Suppressor macrophage treated with lipopolysaccharide for 1 hour (primary cell): ENCODE data around the gene PRSS50.

Experiments used
- DNase-seq, 3 donors: peaks; one replicate each; pipeline ENCODE4 v3.0.0-alpha.2; 2020 to 2022

Gene PRSS50

DNA sequence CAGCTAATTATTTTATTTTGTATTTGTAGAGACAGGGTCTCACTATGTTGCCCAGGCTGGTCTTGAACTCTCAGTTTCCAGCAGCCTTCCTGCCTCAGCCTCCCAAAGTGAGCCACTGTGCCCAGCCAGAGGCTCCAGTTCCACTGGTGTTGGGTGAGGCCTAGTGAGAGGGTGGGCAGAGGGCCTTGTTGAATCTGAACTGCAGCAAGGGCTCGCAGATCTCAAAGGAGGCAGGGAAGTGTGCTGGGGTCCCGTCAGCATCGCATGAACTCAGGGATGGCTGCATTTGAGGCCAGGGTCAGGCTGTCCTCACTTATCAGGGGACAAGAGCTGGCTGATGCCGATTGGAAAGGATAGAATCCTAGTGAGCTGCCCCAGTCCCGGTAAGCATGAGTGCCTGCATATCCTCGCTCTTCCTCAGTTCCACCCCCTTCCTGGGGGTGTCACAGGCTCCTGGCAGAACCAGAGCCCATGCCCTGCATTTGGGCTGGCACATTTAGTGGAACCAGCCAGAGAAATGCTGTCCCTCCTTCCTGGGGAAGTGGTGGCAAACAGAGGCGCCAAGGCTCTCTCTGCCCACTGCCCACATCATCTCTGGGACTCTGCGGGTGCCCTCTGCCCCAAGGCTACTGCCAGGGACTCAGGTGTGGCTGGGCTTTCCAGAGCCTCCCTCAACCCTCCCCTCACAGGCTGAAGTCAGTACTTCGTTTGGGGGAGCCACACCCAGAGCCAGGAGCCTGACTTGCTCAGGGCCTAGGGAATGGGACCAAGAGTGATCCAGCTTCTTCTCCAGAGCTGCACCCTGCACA is 48.3 kb downstream of the PRSS50 start:
- no peak for DNase-seq

DNA sequence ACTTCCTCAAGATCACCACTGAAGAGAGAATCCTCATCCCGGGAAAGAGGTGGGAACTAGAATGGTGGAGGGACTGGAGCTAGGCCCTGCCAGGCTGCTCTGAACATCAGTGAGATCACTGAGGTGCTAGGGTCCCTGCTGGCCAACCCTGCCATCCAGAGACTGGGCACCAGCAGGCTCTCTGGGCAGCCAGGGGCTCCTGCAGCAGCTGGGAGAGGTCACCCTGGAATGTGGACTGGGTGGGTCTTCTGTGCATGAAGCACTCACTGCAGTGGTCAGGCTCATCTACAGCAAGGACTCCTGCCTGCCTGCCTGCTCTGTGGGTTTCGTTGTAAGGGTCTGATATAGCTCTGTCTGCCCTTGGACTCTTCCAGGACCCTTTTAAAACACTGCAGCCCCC is 49.1 kb downstream of the PRSS50 start:
- no peak for DNase-seq

- no peak for DNase-seq
These were observed 49.6 kb downstream of the PRSS50 start for GRCh38 chr3:46668116-46668515.

DNA sequence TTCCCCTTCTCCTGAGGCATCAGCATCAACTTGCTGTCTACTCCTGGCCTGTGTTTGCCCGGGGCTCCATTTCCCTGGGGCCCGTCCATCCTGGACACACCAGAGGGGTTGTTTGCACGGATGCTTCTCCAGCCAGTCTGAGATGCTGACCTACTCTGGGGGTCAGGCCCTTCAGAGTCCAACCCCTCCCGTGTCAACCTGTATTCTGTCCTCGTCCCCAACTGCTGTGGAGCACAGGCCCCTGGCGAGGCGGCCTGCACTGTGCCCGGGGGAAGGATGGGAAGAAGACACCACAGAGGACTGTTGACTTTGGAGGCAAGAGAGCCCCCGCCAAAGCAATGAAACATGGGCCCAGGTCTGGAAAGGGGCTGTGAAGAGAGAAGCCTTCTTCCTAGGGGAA is 50.0 kb downstream of the PRSS50 start:
- DNase-seq: no peak

GRCh38 chr3:46667061-46667621 is 50.5 kb downstream of the PRSS50 start:
- DNase-seq: no peak

- no peak for DNase-seq
These were observed 51.2 kb downstream of the PRSS50 start for GRCh38 chr3:46666453-46666845.

- DNase-seq: no peak
These were observed 51.8 kb downstream of the PRSS50 start for GRCh38 chr3:46665763-46666452.

GRCh38 chr3:46664971-46665762 is 52.5 kb downstream of the PRSS50 start:
- no peak for DNase-seq

DNA sequence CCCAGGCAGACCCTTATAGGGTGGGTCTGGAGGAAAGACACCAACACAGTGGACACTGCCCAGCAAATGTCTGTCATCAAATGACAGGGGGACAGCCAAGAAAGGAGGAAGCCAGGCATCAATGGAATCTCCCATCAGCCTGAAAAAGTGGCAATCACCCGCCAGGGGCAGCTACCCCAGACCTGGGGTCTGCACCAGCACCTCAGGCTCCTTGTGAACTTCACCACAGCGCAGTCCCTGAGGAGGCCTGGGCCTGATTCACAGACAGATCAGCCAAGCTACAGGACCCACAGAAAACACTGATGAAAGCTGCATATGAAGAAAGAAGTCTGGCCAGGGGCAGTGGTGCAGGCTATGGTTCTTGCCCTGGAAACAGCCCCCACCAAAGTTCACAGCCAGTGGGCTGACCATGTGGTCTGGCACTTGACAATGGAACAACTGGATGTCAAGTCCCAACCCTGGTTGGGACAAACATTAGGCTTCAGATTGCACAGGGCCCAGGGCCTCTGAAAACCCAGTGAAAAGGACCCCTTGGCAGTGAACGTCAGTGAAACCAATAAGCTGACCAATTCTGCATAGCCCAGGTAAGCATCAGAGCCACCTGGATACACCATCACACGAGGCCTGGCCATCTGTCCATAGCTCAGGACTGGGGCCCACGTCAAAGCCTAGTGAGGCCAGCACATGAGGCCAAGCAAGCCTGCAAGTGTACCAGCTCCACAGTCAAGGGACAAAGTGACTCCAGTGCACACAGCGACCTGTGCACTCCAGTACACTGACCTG is 53.3 kb downstream of the PRSS50 start:
- no peak for DNase-seq

DNA sequence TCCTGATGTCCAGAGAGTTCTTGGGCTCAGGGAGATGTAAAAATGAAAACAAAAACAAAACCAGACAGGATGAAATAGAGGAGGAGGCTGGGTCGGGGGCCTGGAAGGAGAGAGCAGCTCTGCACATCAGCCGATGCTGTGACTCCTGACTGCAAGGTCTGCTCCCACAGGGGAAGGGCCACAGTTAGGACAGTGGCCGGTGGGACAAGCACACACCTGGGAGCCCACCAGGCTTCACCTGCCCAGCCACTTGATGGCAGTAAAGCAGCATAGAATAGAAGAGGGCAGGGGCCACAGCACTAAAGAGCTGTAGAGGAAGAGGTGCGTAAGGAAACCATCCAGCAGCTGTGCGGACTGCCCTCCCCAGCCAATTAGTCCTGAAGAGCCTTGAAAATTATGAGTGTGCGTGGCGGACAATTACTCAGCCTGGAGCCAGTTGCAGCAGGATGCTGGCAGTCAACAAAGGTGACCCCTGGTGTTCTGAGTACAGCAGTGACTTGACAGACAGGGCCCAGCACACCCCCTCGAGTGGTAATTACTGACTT is 54.0 kb downstream of the PRSS50 start:
- no peak for DNase-seq

DNA sequence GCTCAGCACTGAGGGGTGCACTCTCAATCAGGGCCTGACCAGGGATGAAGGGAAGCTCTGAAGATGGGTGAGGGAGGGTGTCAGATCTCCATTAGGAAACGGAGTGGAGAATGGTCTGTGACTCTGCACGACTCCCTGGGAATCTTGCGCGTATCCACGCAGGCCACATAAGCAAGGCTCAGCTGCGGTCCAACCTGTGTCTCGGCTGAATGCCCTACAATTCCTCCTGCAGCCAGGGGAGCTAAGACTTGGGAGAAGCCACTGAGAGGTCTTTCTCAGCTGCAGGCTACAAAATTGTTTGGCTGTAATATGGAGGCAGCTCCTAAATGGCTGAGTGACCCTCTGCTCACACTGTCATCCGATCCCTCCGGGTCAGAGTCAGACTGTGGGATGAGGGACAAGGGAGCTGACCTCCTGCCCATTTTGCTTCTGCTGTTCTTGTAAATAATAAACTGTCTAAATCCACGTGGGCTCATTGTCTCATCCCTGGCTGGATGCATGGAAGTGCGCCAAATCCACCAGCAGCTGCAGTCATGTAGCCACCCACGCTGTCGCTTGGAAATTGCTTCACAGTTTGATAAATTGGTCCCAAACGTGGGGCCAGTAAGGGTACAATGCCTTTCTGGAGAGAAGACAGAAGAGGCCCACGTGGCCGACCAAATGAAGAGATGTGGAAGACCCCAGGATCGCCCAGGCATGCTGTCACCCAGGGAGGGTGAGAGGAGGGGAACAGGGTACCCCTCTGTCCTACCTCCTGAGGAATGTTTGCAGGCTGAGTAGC is 54.7 kb downstream of the PRSS50 start:
- no peak for DNase-seq
